Measurements from ENCODE around the gene TBC1D19. TPM values are rescaled to one million over a fixed set of nuclear protein-coding genes. Genes with fewer than 3 reads are reported as not detected.

TBC1D19 gene
- total and polyA plus RNA-seq, 4 donors: 1.2 to 5.8 (median 2.2) TPM

GRCh38 chr4:26804451-26804850 lies 220.6 kb downstream of the TBC1D19 start:
- no peak for TF ChIP-seq FOXA2 (IDR thresholded peaks at IDR 0.05)
- TF ChIP-seq REST (IDR thresholded peaks at IDR 0.05): no peak
- DNase-seq (ENCODE audit: low spot score): no peak
- no peak overlapping the region for H3K27ac ChIP-seq (ENCODE audit: low read depth in 1 of 2, low read length in 2 of 2)
- no peak overlapping the region for H3K4me3 ChIP-seq (ENCODE audit: low read depth in 1 of 3, low read length in 3 of 3)
- H3K4me1 ChIP-seq (ENCODE audit: control insufficient read depth in 4 of 4, insufficient read depth in 4 of 4, low read length in 3 of 4): no peaks in the 10 kb centered on the region
- H3K27me3 ChIP-seq (ENCODE audit: control insufficient read depth in 4 of 4, insufficient read depth in 4 of 4, low read length in 3 of 4): no peaks in the 10 kb centered on the region
- WGBS: 87% methylated on average over 26 of the region's 26 CpGs
- H3K36me3 ChIP-seq (ENCODE audit: control insufficient read depth in 4 of 4, insufficient read depth in 3 of 4, low read depth in 1 of 4, low read length in 3 of 4): no peaks in the 10 kb centered on the region
- H3K9ac ChIP-seq (ENCODE audit: low read depth in 1 of 2, low read length in 2 of 2): no peak overlapping the region
- no peaks in the 10 kb centered on the region for H3K9me3 ChIP-seq (ENCODE audit: control insufficient read depth in 4 of 4, low read length in 3 of 4)

- TF ChIP-seq CTCF (IDR thresholded peaks at IDR 0.05; ENCODE audit: low read depth, low read length, missing input control): no peak
- no peak for TF ChIP-seq GABPA (IDR thresholded peaks at IDR 0.05 in 1 of 2, conservative IDR thresholded peaks at IDR 0.05 in 1 of 2)
- no peak for TF ChIP-seq ATF3 (IDR thresholded peaks at IDR 0.05)
- no peak for TF ChIP-seq FOXA2 (IDR thresholded peaks at IDR 0.05)
- no peak for TF ChIP-seq YY1 (IDR thresholded peaks at IDR 0.05)
- no peak for TF ChIP-seq RAD21 (IDR thresholded peaks at IDR 0.05)
- TF ChIP-seq SP1 (IDR thresholded peaks at IDR 0.05): no peak
- no peak for TF ChIP-seq EGR1 (IDR thresholded peaks at IDR 0.05; ENCODE audit: low read depth in 2 of 2)
- TF ChIP-seq NR2F2 (IDR thresholded peaks at IDR 0.05): no peak
- TF ChIP-seq REST (IDR thresholded peaks at IDR 0.05): no peak
- TF ChIP-seq ZBTB33 (IDR thresholded peaks at IDR 0.05): no peak
- TF ChIP-seq HNF4G (IDR thresholded peaks at IDR 0.05): no peak
- no peak for TF ChIP-seq MAX (IDR thresholded peaks at IDR 0.05)
- no peak for TF ChIP-seq RXRA (IDR thresholded peaks at IDR 0.05)
- no peak for TF ChIP-seq HNF4A (conservative IDR thresholded peaks at IDR 0.05)
- TF ChIP-seq JUND (IDR thresholded peaks at IDR 0.05): no peak
- Histone ChIP-seq H3K27me3 (ENCODE audit: control insufficient read depth in 4 of 4, insufficient read depth in 4 of 4, low read length in 3 of 4) (no peaks in the 10 kb centered on the region), H3K4me3 (ENCODE audit: low read depth in 1 of 3, low read length in 3 of 3) (no peak overlapping the region), H3K9ac (ENCODE audit: low read depth in 1 of 2, low read length in 2 of 2) (no peak overlapping the region), H3K27ac (ENCODE audit: low read depth in 1 of 2, low read length in 2 of 2) (no peak overlapping the region), H3K9me3 (ENCODE audit: control insufficient read depth in 4 of 4, low read length in 3 of 4) (no peaks in the 10 kb centered on the region), H3K4me1 (ENCODE audit: control insufficient read depth in 4 of 4, insufficient read depth in 4 of 4, low read length in 3 of 4) (no peaks in the 10 kb centered on the region), H3K36me3 (ENCODE audit: control insufficient read depth in 4 of 4, insufficient read depth in 3 of 4, low read depth in 1 of 4, low read length in 3 of 4) (no peaks in the 10 kb centered on the region)
- no peak for DNase-seq (ENCODE audit: low spot score)
- WGBS: 81% methylated on average over 10 of the region's 10 CpGs
Measured at GRCh38 chr4:26804925-26805324, 221.0 kb downstream of the TBC1D19 start.

Measured in liver (tissue), 9 donors.